ENCODE results near the gene TAPT1.

The TAPT1 gene

DNA sequence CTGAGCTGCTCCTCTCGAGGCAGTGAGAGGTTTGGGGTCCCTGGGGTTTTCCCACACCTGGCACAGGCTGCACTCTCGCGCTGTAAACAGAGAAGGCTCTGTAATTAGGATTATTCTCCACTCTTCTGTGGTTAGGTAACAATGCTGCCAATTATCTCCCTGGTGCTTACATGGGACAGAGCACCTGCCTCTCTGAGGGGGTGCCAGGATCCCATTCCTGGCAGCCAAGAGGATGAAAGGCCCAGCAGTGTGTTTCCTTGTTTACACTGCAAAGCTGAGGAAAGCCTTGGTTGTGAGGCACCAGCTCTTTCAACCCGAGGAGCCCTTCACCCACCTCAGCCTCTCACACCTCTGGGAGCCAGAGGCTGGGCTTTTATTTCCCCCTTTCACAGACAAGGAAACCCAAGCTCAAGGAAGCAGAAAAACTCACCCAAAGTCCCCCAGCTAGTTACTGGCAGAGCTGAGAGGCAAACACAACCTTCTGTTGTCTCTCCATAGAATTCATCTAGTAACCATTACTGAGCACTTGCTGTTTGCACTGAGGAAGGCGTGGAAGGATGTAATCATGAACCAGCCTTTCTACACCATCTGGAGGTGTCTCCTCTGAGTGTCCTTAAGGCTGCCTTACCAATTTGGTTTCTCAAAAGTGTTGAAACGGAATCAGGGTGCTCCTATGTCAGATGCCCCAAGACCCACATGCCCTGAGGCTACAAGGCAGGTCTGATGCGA lies 102.8 kb downstream of the TAPT1 start:
- CTCF ChIA-PET: no interaction called here
- TF ChIP-seq ARNT (IDR thresholded peaks at IDR 0.05) (no peak), FOXK2 (IDR thresholded peaks at IDR 0.05) (no peak), CTBP1 (IDR thresholded peaks at IDR 0.05; ENCODE audit: borderline replicate concordance) (no peak), LEF1 (IDR thresholded peaks at IDR 0.05; ENCODE audit: borderline replicate concordance) (no peak), SP1 (IDR thresholded peaks at IDR 0.05) (no peak), SUZ12 (IDR thresholded peaks at IDR 0.05) (no peak), ELF4 (IDR thresholded peaks at IDR 0.05) (no peak), L3MBTL2 (conservative IDR thresholded peaks at IDR 0.05) (no peak), FOXA1 (IDR thresholded peaks at IDR 0.05) (no peak), FOXM1 (IDR thresholded peaks at IDR 0.05; ENCODE audit: borderline replicate concordance) (no peak), NFRKB (IDR thresholded peaks at IDR 0.05) (no peak), HDGF (IDR thresholded peaks at IDR 0.05; ENCODE audit: borderline replicate concordance) (no peak), BHLHE40 (IDR thresholded peaks at IDR 0.05; ENCODE audit: borderline replicate concordance) (no peak), TARDBP (IDR thresholded peaks at IDR 0.05) (no peak), ZNF384 (IDR thresholded peaks at IDR 0.05) (no peak)
- TF ChIP-seq, protein P1, sequence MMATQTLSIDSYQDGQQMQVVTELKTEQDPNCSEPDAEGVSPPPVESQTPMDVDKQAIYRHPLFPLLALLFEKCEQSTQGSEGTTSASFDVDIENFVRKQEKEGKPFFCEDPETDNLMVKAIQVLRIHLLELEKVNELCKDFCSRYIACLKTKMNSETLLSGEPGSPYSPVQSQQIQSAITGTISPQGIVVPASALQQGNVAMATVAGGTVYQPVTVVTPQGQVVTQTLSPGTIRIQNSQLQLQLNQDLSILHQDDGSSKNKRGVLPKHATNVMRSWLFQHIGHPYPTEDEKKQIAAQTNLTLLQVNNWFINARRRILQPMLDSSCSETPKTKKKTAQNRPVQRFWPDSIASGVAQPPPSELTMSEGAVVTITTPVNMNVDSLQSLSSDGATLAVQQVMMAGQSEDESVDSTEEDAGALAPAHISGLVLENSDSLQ (IDR thresholded peaks at IDR 0.05): no peak
- POLR2A ChIA-PET: no interaction called here
- no peak for DNase-seq (ENCODE audit: extremely low spot score)

DNA sequence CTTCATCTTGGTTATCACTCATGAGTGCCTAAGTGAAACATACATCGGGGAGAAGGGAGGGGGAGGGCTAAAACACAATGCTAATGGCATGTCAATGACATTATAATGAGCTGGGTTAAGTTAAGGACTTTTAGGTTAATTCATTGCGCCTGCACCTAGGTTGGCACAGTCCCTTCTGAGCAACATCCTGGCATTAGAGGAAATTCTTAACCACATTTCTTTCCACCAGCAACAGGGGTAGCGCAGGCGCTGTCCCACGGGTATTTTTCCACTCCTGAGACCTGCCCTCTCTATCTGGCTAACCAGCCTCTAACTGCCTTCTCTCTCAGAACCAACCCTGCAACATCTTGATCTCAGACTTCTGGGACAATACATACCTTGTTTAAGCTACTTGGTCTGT lies 103.5 kb downstream of the TAPT1 start:
- ChIA-PET POLR2A (no interaction called here), CTCF (no interaction called here)
- no peak for DNase-seq (ENCODE audit: extremely low spot score)
- no peak for TF ChIP-seq FOXA1 (IDR thresholded peaks at IDR 0.05)
- no peak for TF ChIP-seq ZNF384 (IDR thresholded peaks at IDR 0.05)
- TF ChIP-seq CTBP1 (IDR thresholded peaks at IDR 0.05; ENCODE audit: borderline replicate concordance): no peak
- no peak for TF ChIP-seq BHLHE40 (IDR thresholded peaks at IDR 0.05; ENCODE audit: borderline replicate concordance)
- TF ChIP-seq, protein P1 (IDR thresholded peaks at IDR 0.05): no peak

DNA sequence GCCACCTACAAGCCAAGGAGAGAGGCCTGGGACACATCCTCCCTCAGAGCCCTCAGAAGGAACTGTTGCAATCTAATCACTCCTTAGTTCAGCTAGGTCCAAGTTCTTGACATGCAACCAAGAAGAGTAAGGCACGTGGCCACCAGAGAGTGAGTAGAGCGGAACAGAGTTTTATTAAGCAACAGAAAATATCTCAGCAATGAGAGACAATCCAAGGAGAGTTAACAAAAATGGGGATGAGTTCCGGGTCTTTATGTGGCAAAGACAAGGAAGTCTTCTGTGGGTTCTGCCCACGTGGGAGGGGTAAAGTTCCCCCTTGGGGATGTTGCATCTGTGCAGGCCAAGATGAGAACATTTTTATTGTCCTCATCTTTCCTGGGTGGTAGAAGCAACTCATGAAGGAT lies 104.0 kb downstream of the TAPT1 start:
- DNase-seq (ENCODE audit: extremely low spot score): no peak
- ChIA-PET CTCF (no interaction called here), POLR2A (no interaction called here)
- TF ChIP-seq SP1 (IDR thresholded peaks at IDR 0.05): no peak
- no peak for TF ChIP-seq HDGF (IDR thresholded peaks at IDR 0.05; ENCODE audit: borderline replicate concordance)
- TF ChIP-seq SUZ12 (IDR thresholded peaks at IDR 0.05): no peak
- TF ChIP-seq CTBP1 (IDR thresholded peaks at IDR 0.05; ENCODE audit: borderline replicate concordance): no peak
- TF ChIP-seq LEF1 (IDR thresholded peaks at IDR 0.05; ENCODE audit: borderline replicate concordance): no peak
- TF ChIP-seq L3MBTL2 (conservative IDR thresholded peaks at IDR 0.05): no peak
- TF ChIP-seq FOXM1 (IDR thresholded peaks at IDR 0.05; ENCODE audit: borderline replicate concordance): no peak
- TF ChIP-seq ELF4 (IDR thresholded peaks at IDR 0.05): no peak
- no peak for TF ChIP-seq NFRKB (IDR thresholded peaks at IDR 0.05)
- TF ChIP-seq FOXK2 (IDR thresholded peaks at IDR 0.05): no peak
- TF ChIP-seq ARNT (IDR thresholded peaks at IDR 0.05): no peak
- TF ChIP-seq ZNF384 (IDR thresholded peaks at IDR 0.05): no peak
- TF ChIP-seq, protein P1 (IDR thresholded peaks at IDR 0.05): no peak
- no peak for TF ChIP-seq FOXA1 (IDR thresholded peaks at IDR 0.05)

DNA sequence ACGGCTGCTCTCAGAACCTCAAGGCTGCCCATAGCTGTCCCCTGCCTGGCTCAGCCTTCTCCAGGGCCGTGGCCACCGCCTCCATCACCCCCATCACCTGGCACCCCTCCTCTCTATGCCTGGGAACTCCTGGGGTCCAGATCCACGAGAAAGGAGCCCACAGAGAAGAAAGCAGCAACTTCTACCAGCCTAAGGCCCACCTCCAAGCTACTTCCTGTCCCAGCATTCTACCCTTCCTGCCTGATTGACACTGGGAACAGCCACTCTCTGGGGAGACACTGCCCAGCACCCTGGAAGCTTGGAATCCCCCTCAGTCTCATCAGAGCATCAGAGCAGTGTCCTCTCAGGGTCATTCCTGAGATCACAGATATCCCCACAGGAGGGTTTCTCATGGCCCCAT lies 105.6 kb downstream of the TAPT1 start:
- CTCF ChIA-PET: no interaction called here
- POLR2A ChIA-PET: no interaction called here
- no peak for TF ChIP-seq SP1 (IDR thresholded peaks at IDR 0.05)
- TF ChIP-seq, protein P1 (IDR thresholded peaks at IDR 0.05): peak; percentile 88
- DNase-seq (ENCODE audit: extremely low spot score): no peak

DNA sequence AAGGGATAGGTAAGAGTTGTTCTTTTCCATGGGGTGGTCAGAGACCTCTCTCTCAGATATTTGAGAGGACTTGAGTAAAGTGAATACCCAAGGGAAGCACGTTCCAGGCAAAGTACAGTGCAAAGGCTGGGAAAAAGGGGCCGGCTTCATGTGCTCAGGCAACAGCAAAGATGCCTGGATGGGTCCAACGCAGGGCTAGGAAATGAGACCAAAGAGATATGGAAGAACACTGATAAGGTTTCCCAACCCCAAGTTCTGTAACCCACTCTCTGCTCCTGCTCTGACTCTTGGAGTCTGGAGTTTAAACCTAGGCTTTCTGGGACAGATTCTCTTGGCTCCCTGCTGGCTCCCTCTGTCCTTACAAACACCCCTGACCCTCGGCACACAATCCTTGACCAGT lies 106.3 kb downstream of the TAPT1 start:
- ChIA-PET CTCF (no interaction called here), POLR2A (no interaction called here)
- DNase-seq (ENCODE audit: extremely low spot score): no peak
- TF ChIP-seq NFRKB (IDR thresholded peaks at IDR 0.05) (no peak), FOXM1 (IDR thresholded peaks at IDR 0.05; ENCODE audit: borderline replicate concordance) (no peak), SUZ12 (IDR thresholded peaks at IDR 0.05) (no peak), FOXA1 (IDR thresholded peaks at IDR 0.05) (no peak), FOXK2 (IDR thresholded peaks at IDR 0.05) (no peak), L3MBTL2 (conservative IDR thresholded peaks at IDR 0.05) (no peak), ARNT (IDR thresholded peaks at IDR 0.05) (no peak), ELF4 (IDR thresholded peaks at IDR 0.05) (no peak), CTBP1 (IDR thresholded peaks at IDR 0.05; ENCODE audit: borderline replicate concordance) (no peak), SP1 (IDR thresholded peaks at IDR 0.05) (no peak), LEF1 (IDR thresholded peaks at IDR 0.05; ENCODE audit: borderline replicate concordance) (no peak), BHLHE40 (IDR thresholded peaks at IDR 0.05; ENCODE audit: borderline replicate concordance) (no peak), ZNF384 (IDR thresholded peaks at IDR 0.05) (no peak), HDGF (IDR thresholded peaks at IDR 0.05; ENCODE audit: borderline replicate concordance) (no peak), TARDBP (IDR thresholded peaks at IDR 0.05) (no peak)
- TF ChIP-seq, protein P1 (IDR thresholded peaks at IDR 0.05): no peak

Data from HEK293T (cell line).